C4-2B (cell line): ENCODE results near the gene ATP8B3.

Source experiments
- CTCF ChIP-seq: fragments of 450-650 bp; conservative IDR thresholded peaks from 2 replicates; pipeline ENCODE4 v1.5.1; 2017; ENCODE audit warnings: mild to moderate bottlenecking
- ZFX ChIP-seq: fragments of 450-650 bp; IDR thresholded peaks from 2 replicates; pipeline ENCODE4 v1.6.1; 2017

- TF ChIP-seq CTCF (no peak), ZFX (no peak)
These were observed 48.1 kb upstream of the ATP8B3 start for GRCh38 chr19:1860042-1860775.
